Fibroblast of villous mesenchyme (primary cell): ENCODE measurements around the gene JMJD7. TPM values are rescaled to one million over a fixed set of nuclear protein-coding genes. Genes with fewer than 3 reads are reported as not detected.

Experiments
- DNase-seq: peaks from one replicate; pipeline ENCODE4 v3.0.0-alpha.2; 2010; ENCODE audit warnings: low read depth
- H3K4me3 ChIP-seq: 2 replicates; pipeline ENCODE4 v1.5.1; 2011; ENCODE audit warnings: low read depth, mild to moderate bottlenecking, low read length
- total RNA-seq: library from RNA; depleted of rRNA; stranded (reverse); fragments of >200 nt; gene quantifications from 2 replicates; pipeline ENCODE4 v1.2.3, GENCODE V29; 2012
- TF ChIP-seq, protein P1 (sequence below): IDR thresholded peaks from 2 replicates; pipeline ENCODE4 v1.5.1; 2012; ENCODE audit warnings: low read depth, mild to moderate bottlenecking, low read length; ENCODE audit not compliant: insufficient read depth

Gene JMJD7
- total RNA-seq, 1 donor: 2.2 TPM

DNA sequence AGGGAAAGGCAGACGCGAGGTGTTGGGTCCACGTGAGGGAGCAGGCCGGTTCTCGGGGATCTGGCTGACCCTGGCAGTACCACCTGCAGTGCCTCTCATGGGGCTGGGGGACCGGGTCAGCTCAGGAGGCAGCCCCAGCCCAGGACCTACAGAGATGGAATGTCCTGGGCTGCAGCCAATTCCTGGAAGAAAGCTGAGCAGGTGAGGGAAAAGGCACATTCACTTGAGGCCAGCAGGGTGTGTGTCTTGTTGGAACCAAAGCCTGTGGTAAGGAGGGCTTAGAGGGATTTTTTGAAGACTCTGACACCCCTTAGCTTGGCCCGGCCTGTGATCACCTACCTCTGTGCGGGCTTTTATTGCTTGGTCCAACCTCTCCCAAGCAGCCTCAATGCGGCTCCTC lies 26.6 kb downstream of the JMJD7 start:
- DNase-seq: no peak
- TF ChIP-seq, protein P1, sequence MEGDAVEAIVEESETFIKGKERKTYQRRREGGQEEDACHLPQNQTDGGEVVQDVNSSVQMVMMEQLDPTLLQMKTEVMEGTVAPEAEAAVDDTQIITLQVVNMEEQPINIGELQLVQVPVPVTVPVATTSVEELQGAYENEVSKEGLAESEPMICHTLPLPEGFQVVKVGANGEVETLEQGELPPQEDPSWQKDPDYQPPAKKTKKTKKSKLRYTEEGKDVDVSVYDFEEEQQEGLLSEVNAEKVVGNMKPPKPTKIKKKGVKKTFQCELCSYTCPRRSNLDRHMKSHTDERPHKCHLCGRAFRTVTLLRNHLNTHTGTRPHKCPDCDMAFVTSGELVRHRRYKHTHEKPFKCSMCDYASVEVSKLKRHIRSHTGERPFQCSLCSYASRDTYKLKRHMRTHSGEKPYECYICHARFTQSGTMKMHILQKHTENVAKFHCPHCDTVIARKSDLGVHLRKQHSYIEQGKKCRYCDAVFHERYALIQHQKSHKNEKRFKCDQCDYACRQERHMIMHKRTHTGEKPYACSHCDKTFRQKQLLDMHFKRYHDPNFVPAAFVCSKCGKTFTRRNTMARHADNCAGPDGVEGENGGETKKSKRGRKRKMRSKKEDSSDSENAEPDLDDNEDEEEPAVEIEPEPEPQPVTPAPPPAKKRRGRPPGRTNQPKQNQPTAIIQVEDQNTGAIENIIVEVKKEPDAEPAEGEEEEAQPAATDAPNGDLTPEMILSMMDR: no peak
- no peak overlapping the region for H3K4me3 ChIP-seq

DNA sequence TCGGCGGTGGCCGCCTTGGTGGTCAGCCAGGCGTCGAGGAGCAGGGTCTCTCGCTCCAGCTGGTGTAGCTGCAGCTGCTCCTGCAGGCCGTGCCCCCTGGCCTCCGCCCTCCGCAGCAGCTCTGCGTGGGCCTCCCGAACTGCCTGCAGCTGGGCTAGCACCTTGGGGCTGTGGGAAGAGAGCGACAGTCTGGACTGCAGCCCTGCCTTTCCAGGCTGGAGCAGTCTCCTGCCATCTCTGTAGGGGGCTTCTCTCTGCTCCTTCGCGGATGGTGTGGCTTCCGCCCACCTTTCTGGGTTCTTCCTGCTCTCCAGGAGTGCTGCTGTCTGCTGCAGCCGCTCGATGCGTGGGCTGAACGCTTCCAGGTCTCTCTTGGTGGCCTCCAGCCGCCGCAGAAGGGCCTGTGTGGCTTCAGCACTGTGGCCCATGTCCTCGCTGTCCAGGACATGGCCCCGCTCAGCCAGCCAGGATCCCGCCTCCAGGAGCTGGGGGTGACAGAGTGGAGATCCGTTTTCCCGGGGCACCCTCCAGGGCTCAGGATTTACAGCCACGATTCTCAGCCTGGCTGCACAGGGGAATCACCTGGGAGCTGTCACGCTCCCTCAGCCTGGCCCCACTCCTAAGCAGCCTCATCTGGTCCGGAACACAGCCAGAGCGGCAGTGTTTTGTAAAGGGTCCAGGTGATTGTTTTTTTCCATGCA lies 27.5 kb downstream of the JMJD7 start:
- TF ChIP-seq, protein P1: no peak
- no peak overlapping the region for H3K4me3 ChIP-seq

DNA sequence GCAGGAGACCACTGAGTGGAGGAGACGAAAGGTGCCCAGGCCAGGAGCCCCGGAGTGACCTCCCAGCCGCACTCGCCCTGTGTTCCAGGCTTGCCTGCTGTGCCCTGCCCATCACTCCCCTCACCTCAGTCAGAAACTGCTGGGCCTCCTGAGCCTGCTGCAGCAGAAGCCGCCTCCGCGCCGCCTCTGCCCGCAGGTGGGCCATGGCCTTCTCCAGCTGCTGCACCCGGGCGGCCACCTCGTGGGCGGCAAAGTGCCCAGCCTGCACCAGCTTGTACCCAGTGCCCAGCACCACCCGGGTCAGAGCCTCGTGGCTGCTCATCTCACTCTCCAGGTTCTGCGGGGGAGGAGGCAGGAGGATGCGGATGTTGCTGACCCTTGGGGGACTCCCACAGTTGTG lies 28.4 kb downstream of the JMJD7 start:
- TF ChIP-seq, protein P1: no peak
- H3K4me3 ChIP-seq: no peak overlapping the region
- no peak for DNase-seq

More for the DNA sequence above, 27.5 kb downstream of the JMJD7 start:
- no peak for DNase-seq

DNA sequence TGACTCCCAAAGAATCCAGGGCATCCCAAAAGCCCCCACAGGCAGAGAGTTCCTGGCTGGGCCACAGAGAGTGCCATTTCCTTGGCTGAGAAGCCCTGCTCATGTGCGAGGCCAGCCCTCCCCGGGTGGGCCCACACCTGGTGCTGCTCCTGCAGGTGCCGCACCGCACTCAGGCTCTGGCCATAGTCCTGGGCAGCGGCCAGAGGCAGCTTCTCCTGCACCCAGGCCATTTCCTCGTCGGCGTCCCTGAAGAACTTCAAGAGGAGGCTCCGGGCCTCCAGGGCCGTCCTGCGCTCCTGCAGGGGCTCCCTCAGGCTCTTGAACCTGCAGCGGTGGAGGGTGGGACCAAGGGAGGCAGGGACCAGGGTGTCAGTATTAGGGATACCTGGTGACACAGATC lies 28.8 kb downstream of the JMJD7 start:
- TF ChIP-seq, protein P1: no peak
- H3K4me3 ChIP-seq: no peak overlapping the region
- no peak for DNase-seq

DNA sequence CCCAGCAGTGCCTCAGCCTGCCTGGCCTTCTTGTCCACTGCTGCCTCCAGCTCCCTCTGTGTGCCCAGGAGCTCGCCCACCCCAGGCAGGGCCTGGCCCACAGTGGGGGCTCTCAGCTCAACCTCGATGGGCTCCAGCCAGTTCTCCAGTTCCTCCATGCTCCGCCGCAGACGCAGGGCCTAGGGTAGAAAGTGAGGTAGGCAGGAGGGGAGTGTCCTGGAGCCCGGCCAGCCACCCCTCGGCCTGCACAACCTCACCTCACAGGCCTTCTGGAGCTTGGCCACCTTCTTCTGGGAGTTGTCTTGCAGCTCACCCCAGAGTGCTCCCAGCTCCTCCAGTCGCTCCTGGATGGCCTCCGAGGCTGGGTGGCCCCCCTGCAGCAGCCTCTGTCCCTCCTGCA lies 29.4 kb downstream of the JMJD7 start:
- DNase-seq: no peak

DNA sequence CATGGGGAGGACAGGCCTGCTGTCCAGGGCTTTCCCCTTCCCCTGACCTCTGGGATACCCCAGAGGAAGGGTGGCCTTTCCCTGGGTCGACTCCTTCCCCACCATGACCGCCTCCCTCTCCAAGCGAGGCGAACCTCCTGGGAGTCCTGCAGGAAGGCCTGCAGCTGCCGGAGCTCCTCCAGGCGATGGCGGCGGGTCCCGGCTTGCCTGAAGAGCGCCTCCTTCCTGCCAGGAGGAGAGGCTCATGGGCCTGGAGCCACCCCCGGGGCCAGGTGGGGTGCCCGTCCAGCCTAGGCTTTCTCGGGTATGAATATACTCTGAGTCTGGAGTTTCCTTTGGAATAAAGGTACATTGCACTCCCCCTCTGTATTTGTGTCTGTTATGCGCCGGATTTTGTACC lies 30.9 kb downstream of the JMJD7 start:
- TF ChIP-seq, protein P1: no peak
- DNase-seq: no peak
- no peak overlapping the region for H3K4me3 ChIP-seq

More for the DNA sequence above, 29.4 kb downstream of the JMJD7 start:
- H3K4me3 ChIP-seq: no peak overlapping the region
- TF ChIP-seq, protein P1: no peak
